Stimulated activated CD4-positive, alpha-beta T cell treated with anti-CD3 and anti-CD28 coated beads, Interleukin-2, amount 100 ng/mL, for 48 hours (primary cell): ENCODE measurements around the gene SASH3.

Experiments used
- DNase-seq, 2 donors: peaks; one replicate each; pipeline ENCODE4 v3.0.0-alpha.2; 2020

SASH3 gene

DNA sequence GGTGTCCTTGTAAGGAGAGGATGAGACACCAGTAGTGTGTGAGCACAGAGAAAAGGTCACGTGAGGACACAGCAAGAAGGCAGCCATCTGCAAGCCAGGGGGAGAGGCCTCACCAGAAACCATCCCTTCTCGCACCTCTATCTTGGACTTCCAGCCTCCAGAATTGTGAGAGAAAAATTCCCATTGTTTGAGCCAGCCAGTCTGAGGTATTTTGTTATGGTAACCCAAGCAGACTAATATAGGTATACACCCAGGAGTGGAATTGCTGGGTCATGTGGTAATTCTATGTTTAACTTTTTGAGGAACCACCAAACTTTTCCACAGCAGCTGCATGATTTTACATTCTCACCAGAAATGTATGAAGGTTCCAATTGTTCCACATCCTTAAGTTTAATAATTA, 38.4 kb downstream of the SASH3 start:
- DNase-seq = no peak

DNA sequence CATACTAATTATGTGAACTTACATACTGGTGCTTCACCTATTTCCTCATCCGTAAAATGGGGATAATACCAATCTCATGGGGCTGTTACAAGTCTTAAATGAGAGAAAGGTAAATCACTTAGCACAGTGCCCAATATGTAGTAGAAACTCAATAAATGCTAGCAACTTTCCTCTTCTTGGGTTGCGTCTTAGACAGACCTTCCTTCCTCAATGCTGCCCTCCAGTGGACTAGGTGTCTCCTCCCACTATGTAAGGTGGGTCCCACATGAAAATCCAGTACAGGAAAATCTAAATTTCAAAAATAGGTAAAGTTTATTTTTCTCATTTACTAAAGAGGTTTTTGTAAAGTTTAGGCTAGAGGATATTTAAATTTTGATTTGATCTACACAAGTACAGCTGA, 43.4 kb downstream of the SASH3 start:
- peak; percentile 25 to 32 for DNase-seq

DNA sequence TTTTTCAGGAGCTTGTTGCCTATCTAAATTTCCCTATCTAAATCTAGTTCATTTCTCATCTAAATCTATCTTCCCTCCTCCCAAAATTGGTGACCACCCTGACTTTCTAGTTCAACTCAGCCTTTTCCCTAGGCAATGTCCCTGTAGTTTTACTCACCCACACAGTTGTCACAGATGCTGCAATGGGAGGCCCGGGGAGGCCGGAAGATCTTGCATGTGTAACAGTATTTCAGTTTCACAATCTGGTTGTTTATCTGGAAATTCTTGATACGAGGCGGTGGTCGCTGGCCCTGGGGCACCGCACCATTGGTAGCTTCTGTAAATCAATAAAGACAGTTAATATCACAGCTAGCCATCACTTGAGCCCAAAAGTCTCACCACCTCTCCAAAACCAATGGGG, 43.8 kb downstream of the SASH3 start:
- no peak for DNase-seq

DNA sequence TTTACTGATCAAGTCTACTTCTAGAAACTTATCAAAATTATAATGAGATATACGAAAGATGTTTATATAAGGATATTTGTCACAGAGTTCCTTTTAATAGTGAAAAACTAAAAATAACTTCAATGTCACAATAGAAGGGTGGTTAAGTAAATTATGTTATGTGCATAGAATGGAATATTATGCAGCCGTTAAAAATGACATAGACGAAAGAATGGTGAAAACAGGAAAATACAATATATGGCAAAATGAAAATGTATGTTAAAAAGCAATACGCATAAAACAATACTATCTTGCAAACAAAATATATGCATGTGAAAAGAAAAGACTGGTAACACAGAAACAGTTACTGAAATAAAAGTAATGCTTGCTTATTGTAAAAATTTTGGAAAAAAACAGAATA, 44.9 kb downstream of the SASH3 start:
- no peak for DNase-seq

DNA sequence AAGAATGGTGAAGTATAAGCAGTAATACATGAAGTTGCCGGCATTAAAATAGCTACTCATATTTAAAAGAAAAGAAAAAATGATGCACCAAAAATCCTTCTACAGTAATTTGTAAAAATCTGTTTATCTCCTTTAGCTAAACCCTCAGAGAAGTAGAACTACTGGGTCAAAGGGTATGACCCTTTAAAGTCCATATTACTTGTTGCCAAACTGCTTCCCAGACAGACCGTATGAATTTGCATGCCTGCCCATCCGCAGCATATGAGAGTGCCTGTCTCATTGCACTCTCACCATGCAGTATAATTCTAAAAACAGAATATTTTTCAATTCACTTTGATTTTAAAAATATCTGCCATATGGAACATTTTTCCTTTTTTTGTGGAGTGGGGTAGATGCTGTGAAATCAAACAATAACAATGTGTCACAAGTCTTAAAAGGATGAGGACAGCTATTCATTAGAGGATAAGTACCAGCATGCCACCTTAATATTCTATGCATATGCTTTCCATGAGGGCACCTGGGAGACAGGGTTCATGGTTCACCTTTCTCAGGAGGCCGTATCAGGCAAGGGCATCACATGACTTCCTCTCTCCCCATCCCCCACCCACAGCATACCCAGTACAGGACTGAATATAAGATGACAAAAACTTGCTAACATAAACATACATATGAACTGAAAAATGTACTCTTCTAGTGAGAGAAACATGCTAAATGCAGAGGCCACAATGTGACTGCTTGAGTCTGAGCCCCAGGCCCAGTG, 46.2 kb downstream of the SASH3 start:
- DNase-seq = no peak

DNA sequence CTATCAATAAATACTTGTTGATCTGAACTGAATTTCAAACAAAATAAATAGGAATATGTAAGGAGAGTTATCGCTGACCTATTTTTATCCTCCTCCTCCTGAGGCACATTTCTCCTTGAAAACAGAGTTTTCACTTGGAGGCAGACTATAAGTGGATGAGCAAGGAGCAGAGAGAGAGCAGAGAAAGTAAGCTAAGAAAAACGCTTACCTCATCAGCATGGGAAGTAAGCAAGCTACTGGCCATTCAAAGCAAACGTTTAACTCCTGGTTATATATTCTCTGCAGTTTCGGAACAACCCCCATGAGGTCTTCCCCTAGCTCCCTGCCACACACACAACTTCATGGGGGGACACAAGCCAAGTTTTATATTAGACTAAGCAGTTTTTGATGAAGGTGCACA, 50.7 kb downstream of the SASH3 start:
- DNase-seq = no peak

DNA sequence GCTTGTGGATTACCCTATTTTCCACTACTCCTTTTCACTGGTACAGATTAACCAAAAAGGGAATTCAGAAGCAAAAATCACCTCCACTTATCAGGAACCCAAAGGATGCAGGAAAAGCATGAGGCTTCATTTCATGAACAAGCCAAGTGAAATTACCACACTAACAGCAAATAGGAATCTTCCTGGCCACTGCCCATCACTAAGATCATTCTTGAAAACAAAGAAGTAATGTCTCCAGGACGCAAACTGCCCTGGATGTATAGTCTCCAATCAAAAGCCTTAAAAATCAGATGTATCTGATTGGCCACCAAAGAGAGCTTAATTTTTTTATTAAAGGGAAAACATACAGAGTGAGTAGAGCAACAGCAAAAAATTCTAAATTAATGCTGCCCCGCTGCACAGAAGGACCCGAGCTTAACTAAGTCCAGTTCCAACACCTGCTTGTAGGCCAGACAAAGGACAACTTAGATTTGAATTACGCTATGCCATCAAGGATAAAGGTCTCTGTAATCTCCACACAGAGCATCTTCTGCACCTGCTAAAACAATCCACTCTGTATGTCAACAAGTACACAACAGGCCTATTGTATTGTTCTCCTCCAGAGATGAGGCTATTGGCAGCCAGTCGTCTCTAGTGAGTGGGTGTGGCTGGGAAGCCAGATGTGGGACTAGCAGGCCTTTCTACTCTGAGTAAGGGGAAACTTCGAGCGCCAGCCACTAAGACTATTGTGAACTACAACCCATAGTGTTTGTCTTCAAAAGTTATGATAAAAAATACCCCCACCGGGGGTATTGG, 51.5 kb downstream of the SASH3 start:
- no peak for DNase-seq

DNA sequence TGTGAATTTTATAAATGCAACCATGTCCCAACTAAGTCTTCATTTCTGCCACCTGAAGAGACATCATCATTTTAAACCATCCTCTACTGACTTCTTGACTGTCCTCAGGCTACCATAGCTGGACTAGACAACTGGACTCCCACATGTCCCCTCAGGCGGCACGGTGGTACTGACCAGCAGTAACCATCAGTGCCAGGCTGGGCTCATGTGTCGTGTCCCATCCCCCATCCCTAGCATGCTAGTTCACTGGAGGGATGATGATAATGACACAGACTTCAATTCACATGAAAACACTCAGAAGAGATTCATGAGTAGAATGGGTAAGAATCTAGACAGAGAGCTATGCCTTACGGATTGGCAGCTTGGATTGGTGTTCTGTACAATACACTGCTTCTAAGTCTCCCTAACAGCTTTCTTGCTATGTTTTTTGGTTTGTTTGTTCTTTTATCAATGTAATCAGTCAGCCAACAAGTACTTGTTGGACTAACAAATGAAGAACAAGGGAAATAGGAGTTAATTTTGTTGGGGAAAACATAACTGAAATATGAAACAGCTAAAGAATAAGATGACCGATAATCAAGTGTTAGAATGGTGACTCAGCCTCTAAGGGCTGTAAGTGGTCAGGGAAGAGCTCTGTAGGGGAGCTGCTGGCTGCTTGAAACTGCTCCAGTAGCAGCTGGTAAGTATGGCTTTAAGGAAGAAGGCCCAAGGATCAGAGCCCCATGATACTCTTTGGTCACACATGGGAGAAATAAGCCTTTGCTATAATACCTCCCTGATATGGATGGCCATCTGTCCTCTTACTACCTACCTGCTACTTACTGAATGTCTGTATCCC, 53.6 kb downstream of the SASH3 start:
- DNase-seq = no peak

DNA sequence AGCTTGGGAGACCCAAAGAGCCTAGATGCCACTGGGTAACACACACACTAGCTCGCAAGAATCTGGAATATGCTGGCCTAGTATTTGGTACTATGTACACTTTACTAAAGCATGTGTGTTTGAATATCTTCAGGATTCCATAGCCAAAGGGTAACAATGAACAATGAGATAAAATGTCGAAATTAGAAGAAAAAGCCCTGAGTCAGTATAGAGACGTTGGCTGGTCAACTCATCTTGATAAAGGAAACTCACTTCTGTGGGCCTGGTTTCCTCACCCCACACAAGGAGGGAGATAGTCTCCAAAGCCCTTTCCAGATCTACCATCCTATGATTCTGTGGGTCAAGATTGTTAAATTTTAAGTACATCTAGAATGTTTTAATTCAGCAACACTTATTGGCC, 57.1 kb downstream of the SASH3 start:
- DNase-seq = no peak

DNA sequence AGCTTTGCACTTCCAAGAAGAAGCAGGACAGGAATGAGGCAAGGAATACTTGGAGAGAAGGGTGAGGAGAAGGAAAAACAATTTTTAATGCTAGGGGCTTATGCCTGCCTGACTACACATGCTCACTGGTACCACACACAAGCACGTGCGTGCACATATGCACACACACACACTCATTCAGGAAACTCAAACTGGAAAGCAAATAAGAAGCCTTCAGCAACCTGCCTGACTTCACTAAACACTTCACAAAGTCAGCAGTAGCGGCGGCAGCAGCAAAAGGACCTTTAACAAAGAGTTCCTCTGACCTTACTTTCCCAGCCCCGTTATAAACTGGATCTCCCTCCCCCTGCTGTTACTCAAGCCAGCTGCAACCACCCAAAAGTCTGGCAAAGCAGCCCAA, 60.6 kb downstream of the SASH3 start:
- no peak for DNase-seq

DNA sequence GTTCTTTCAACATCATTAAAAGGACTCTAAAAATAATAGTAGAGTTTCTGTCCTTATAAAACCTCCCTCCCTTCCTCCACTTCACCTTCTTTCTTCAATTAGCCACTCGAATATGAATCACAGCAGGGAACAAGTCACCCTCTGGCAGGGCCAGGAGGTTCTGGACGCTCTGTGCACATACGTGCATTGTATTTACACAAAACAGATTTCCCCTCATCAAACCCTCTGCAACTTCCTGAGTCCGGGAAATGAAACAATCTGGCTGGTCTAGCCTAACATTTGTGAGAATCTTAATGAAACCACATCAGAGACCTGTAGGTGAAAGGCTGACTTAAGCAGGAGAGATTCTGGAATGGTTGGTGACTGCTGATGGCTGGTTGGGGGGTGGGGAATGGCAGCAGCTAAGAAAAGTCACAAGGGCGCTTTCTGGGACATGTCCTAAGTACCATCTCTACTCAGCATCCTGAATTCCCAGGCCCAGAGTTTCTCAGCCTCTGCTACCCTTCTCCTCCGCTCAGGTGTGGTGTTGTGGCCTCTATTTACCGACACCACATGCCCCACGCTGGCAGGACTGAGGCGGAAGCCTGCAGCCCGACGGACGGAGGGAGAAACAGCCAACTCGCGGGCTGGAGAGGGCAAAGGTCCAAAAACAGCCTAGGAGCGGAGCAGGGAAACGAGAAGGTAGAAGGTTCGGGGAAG, 62.9 kb downstream of the SASH3 start:
- DNase-seq = no peak

DNA sequence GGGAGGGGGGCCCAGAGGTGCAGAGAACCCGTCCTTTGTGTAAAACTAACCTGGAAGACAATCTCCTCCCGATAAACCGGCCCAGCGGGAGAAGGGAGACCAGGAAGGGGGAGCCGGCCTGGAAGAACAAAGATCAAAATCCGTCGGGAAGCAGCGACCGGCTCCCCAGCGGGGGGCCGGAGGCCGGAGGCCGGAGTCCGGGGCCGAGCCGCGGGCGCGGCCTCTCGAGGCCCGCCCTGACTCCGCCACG, 63.4 kb downstream of the SASH3 start:
- DNase-seq = no peak

DNA sequence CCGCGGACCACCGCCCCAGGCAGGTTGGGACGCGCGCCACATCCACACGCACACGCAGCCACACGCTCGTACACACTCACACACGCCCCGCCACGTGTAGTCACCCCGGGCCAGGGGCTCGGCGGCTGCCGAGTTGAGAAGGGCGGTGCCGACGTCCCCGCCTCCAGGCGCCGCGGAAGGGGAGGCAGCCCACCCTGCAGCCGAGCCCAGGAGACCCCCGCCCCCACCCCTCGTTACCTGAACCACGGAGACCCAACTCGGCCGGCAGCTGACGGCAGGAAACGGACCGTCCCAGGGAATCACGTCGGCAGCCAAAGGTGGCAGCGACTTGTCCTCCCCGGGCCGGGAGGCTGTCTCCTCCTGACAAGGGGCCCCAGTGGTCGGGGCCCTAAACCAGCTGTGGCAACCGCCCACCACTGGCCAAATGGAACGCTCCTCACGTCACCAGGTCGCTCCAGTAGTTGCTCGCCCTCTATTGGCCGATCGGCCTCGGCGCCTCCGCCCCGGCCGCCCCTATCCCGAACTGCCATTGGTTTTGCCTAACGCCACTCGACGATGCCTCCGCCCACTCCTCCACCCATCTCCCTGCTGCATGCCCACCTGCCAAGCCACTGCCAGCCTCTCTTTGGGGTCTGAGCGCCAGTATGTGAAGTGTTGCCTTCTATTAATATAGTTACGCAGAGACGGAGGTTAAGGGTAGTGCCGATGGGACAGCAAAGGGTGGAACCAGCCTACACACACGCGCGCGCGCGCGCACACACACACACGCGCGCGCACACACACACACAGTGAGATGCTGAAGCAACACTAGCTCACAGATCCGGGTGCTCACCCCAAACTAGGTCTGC, 63.9 kb downstream of the SASH3 start, which contains the start of gene ZDHHC9:
Gene ZDHHC9, minus strand, starts transcription at position 428 of the 848 bp plus-strand sequence. CDS start 1,941 bp downstream, outside the sequence.
- peak; percentile 70 to 74 for DNase-seq
